HEK293 (cell line): ENCODE data around the gene TREM1.

Experiments used
- CTCF ChIA-PET: fragments of 350-600 bp; formaldehyde crosslinking; extraction: SDS; loops from one replicate; lab custom pipeline; 2021; ENCODE audit warnings: antibody characterized with exemption; lab: Yijun Ruan, JAX
- POLR2A ChIA-PET: fragments of 300-600 bp; formaldehyde crosslinking; extraction: SDS; loops from one replicate; lab custom pipeline; 2020; ENCODE audit warnings: antibody characterized with exemption, inconsistent platforms; lab: Yijun Ruan, JAX
- H3K27ac ChIP-seq: fragments of 200-500 bp; sonication (Bioruptor generic); 2 replicates; pipeline ENCODE4 v1.5.1; 2014; ENCODE audit warnings: low read depth, low read length, control low read depth, inconsistent platforms; ENCODE audit errors: extremely low read depth
- H3K36me3 ChIP-seq, 2 experiments: fragments of 200-500 bp in 1 of 2; sonication (Bioruptor generic) in 1 of 2; 1 replicate in 1 of 2; 2 replicates in 1 of 2; pipeline ENCODE4 v1.5.1; 2014 to 2017; ENCODE audit warnings: inconsistent platforms in 2 of 2, low read length in 2 of 2; ENCODE audit not compliant: control insufficient read depth in 2 of 2, insufficient read depth in 1 of 2
- H3K4me1 ChIP-seq: fragments of 200-500 bp; sonication (Bioruptor generic); 2 replicates; pipeline ENCODE4 v1.5.1; 2014; ENCODE audit warnings: mild to moderate bottlenecking, low read length, inconsistent platforms; ENCODE audit not compliant: control insufficient read depth, insufficient read depth
- H3K4me3 ChIP-seq: 2 replicates; pipeline ENCODE4 v1.5.1; 2011; ENCODE audit warnings: low read depth, mild to moderate bottlenecking, control low read depth, low read length, moderate library complexity
- H3K9me3 ChIP-seq: fragments of 200-500 bp; sonication (Bioruptor generic); 2 replicates; pipeline ENCODE4 v1.5.1; 2014; ENCODE audit warnings: low read depth, low read length, inconsistent platforms; ENCODE audit not compliant: control insufficient read depth, insufficient read depth
- GLI4 ChIP-seq: fragments of 450-650 bp; formaldehyde crosslinking; IDR thresholded peaks from 2 replicates; pipeline ENCODE4 v1.5.1; 2016; ENCODE audit warnings: missing biosample characterization, missing genetic modification characterization
- GLIS1 ChIP-seq: fragments of 450-650 bp; formaldehyde crosslinking; IDR thresholded peaks from 2 replicates; pipeline ENCODE4 v1.5.1; 2016; ENCODE audit warnings: missing biosample characterization, missing genetic modification characterization
- KLF1 ChIP-seq: fragments of 450-650 bp; formaldehyde crosslinking; IDR thresholded peaks from 2 replicates; pipeline ENCODE4 v1.5.1; 2016; ENCODE audit warnings: missing biosample characterization, missing genetic modification characterization
- RBAK ChIP-seq: fragments of 450-650 bp; formaldehyde crosslinking; IDR thresholded peaks from 2 replicates; pipeline ENCODE4 v1.5.1; 2016; ENCODE audit warnings: missing biosample characterization, missing genetic modification characterization
- REPIN1 ChIP-seq: fragments of 450-650 bp; formaldehyde crosslinking; IDR thresholded peaks from 2 replicates; pipeline ENCODE4 v1.5.1; 2017; ENCODE audit warnings: missing biosample characterization, missing genetic modification characterization, low read depth
- SCRT2 ChIP-seq: fragments of 450-650 bp; formaldehyde crosslinking; IDR thresholded peaks from 2 replicates; pipeline ENCODE4 v1.5.1; 2016; ENCODE audit warnings: missing biosample characterization, missing genetic modification characterization
- SETDB1 ChIP-seq: IDR thresholded peaks from one replicate; pipeline ENCODE4 v1.6.1; 2017; ENCODE audit warnings: mild to moderate bottlenecking, low read length, moderate library complexity, mixed read lengths; ENCODE audit not compliant: insufficient read length
- ZNF24 ChIP-seq: fragments of 450-650 bp; formaldehyde crosslinking; IDR thresholded peaks from 2 replicates; pipeline ENCODE4 v1.5.1; 2016; ENCODE audit warnings: missing biosample characterization, missing genetic modification characterization
- ZNF707 ChIP-seq: fragments of 450-650 bp; formaldehyde crosslinking; IDR thresholded peaks from 2 replicates; pipeline ENCODE4 v1.5.1; 2016; ENCODE audit warnings: missing biosample characterization, missing genetic modification characterization
- ZNF777 ChIP-seq: fragments of 450-650 bp; formaldehyde crosslinking; IDR thresholded peaks from 2 replicates; pipeline ENCODE4 v1.5.1; 2017; ENCODE audit warnings: missing biosample characterization, missing genetic modification characterization, borderline replicate concordance
- ZNF792 ChIP-seq: fragments of 450-650 bp; formaldehyde crosslinking; IDR thresholded peaks from 2 replicates; pipeline ENCODE4 v1.5.1; 2016; ENCODE audit warnings: missing biosample characterization, missing genetic modification characterization
- ZNF837 ChIP-seq: fragments of 450-650 bp; formaldehyde crosslinking; IDR thresholded peaks from 2 replicates; pipeline ENCODE4 v1.5.1; 2016; ENCODE audit warnings: missing biosample characterization, missing genetic modification characterization
- TF ChIP-seq, protein P1 (sequence below): fragments of 450-650 bp; formaldehyde crosslinking; conservative IDR thresholded peaks from 2 replicates; pipeline ENCODE4 v1.5.1; 2016; ENCODE audit warnings: low read depth, missing biosample characterization, missing genetic modification characterization
- TF ChIP-seq, protein P2 (sequence below): fragments of 450-650 bp; formaldehyde crosslinking; IDR thresholded peaks from 2 replicates; pipeline ENCODE4 v1.5.1; 2016; ENCODE audit warnings: missing biosample characterization, missing genetic modification characterization
- TF ChIP-seq, protein P3 (sequence below): fragments of 450-650 bp; formaldehyde crosslinking; IDR thresholded peaks from 2 replicates; pipeline ENCODE4 v1.5.1; 2016; ENCODE audit warnings: missing biosample characterization, missing genetic modification characterization

Gene TREM1

GRCh38 chr6:41268478-41268877 lies 18.0 kb downstream of the TREM1 start:
- no peaks in the 10 kb centered on the region for H3K9me3 ChIP-seq
- TF ChIP-seq RBAK (tag by site-specific recombination) (no peak), ZNF792 (tag by site-specific recombination) (no peak)
- TF ChIP-seq, all 188 proteins: peak for 0
- POLR2A ChIA-PET = no interaction called here
- Histone ChIP-seq H3K27ac (no peak overlapping the region), H3K4me3 (no peak overlapping the region), H3K36me3 (no peaks in the 10 kb centered on the region), H3K4me1 (no peaks in the 10 kb centered on the region)
- CTCF ChIA-PET = interaction anchor here (0.6 to 1.9 kb wide), 4 partner anchors 10 to 89 kb away, joined by 3 to 5 read pairs (median 3); no protein-coding TSS in a partner anchor

GRCh38 chr6:41266541-41266940 lies 19.9 kb downstream of the TREM1 start:
- Histone ChIP-seq H3K9me3 (no peaks in the 10 kb centered on the region), H3K36me3 (no peaks in the 10 kb centered on the region), H3K27ac (no peak overlapping the region), H3K4me3 (no peak overlapping the region), H3K4me1 (no peaks in the 10 kb centered on the region)
- TF ChIP-seq GLI4 (tag by site-specific recombination) = no peak
- no peak for TF ChIP-seq SCRT2 (tag by site-specific recombination)
- TF ChIP-seq, protein P1, sequence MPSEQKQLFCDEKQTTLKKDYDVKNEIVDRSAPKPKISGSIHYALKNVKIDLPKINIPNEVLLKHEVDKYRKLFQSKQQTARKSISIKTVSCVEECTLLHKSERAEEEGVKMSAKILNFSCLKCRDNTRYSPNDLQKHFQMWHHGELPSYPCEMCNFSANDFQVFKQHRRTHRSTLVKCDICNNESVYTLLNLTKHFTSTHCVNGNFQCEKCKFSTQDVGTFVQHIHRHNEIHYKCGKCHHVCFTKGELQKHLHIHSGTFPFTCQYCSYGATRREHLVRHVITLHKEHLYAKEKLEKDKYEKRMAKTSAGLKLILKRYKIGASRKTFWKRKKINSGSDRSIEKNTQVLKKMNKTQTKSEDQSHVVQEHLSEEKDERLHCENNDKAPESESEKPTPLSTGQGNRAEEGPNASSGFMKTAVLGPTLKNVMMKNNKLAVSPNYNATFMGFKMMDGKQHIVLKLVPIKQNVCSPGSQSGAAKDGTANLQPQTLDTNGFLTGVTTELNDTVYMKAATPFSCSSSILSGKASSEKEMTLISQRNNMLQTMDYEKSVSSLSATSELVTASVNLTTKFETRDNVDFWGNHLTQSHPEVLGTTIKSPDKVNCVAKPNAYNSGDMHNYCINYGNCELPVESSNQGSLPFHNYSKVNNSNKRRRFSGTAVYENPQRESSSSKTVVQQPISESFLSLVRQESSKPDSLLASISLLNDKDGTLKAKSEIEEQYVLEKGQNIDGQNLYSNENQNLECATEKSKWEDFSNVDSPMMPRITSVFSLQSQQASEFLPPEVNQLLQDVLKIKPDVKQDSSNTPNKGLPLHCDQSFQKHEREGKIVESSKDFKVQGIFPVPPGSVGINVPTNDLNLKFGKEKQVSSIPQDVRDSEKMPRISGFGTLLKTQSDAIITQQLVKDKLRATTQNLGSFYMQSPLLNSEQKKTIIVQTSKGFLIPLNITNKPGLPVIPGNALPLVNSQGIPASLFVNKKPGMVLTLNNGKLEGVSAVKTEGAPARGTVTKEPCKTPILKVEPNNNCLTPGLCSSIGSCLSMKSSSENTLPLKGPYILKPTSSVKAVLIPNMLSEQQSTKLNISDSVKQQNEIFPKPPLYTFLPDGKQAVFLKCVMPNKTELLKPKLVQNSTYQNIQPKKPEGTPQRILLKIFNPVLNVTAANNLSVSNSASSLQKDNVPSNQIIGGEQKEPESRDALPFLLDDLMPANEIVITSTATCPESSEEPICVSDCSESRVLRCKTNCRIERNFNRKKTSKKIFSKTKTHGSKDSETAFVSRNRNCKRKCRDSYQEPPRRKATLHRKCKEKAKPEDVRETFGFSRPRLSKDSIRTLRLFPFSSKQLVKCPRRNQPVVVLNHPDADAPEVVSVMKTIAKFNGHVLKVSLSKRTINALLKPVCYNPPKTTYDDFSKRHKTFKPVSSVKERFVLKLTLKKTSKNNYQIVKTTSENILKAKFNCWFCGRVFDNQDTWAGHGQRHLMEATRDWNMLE (tag by site-specific recombination) = no peak
- POLR2A ChIA-PET = no interaction called here
- CTCF ChIA-PET = interaction anchor here (1.1 to 1.9 kb wide), 2 partner anchors 12 to 40 kb away, joined by 3 to 5 read pairs; no protein-coding TSS in a partner anchor

DNA sequence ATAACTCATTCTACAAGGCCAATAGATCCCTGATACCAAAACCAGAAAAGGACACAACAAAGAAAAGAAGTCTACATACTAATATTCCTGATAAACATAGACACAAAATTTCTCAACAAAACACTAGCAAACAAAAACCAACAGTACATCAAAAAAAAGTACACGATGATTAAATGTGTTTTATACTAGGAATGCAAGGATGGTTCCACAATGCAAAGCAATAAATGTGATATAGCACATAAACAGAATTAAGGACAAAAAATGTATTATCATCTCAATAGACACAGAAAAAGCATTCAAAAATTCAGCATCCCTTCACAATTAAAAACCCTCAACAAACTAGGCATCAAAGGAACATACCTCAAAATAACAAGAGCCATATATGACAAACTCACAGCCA lies 23.2 kb downstream of the TREM1 start:
- peak; percentile 34 for TF ChIP-seq SETDB1
- TF ChIP-seq KLF1 = no peak
- Histone ChIP-seq H3K27ac (no peak overlapping the region), H3K36me3 (no peaks in the 10 kb centered on the region), H3K9me3 (no peaks in the 10 kb centered on the region; the same call in 1 of the 2 replicates), H3K4me3 (no peak overlapping the region), H3K4me1 (peaks cover under 1% of the 10 kb centered on the region; the same call in 1 of the 2 replicates)
- POLR2A ChIA-PET = no interaction called here
- CTCF ChIA-PET = no interaction called here

DNA sequence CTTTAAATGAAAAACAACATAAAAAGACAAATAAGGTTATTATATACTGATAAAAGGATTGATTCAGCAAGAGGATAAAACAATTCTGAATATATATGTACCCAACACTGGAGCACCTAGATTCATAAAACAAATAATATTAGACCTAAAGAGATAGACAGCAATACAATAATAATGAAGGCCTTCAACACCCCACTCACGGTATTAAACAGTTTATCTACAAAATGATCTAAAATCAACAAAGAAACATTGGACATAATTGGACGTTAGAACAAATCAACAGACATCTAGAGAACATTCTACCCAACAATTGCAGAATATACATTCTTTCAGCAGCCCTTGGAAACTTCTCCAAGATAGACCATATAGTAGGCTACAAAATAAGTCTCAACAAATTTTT lies 24.1 kb downstream of the TREM1 start:
- no peaks in the 10 kb centered on the region for H3K36me3 ChIP-seq
- TF ChIP-seq ZNF837 (tag by site-specific recombination) = no peak
- TF ChIP-seq ZNF707 (tag by site-specific recombination) = peak; percentile 88
- POLR2A ChIA-PET = interaction anchor here (0.6 kb wide), 1 partner anchor 271 kb away, joined by 3 read pairs; no protein-coding TSS in a partner anchor
- H3K27ac ChIP-seq = no peak overlapping the region
- CTCF ChIA-PET = no interaction called here
- H3K4me3 ChIP-seq = no peak overlapping the region
- peaks cover 8% of the 10 kb centered on the region for H3K4me1 ChIP-seq
- H3K9me3 ChIP-seq = no peaks in the 10 kb centered on the region; the same call in 1 of the 2 replicates

DNA sequence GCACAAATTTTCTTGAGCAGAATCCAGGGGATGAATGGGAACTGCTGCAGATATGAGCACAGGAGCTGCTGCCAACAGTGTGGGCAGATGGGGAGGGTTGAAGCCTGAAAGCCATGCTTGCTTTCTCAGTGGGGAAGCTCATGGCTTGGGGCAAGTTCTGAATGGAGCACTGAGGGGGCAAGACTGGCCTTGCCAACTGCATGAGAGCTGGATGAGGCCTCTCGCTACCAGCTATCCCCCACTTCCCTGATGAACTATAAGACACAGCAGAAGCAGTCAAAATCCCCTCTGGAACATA lies 28.3 kb downstream of the TREM1 start:
- Histone ChIP-seq H3K27ac (peak overlapping the region; percentile 80), H3K4me1 (peaks cover 24% of the 10 kb centered on the region), H3K36me3 (no peaks in the 10 kb centered on the region), H3K9me3 (no peaks in the 10 kb centered on the region; the same call in 1 of the 2 replicates), H3K4me3 (no peak overlapping the region)
- ChIA-PET POLR2A (no interaction called here), CTCF (interaction anchor here (0.6 to 1.8 kb wide), 4 partner anchors 14 to 218 kb away, joined by 3 to 6 read pairs (median 4); no protein-coding TSS in a partner anchor)
- TF ChIP-seq GLIS1 (tag by site-specific recombination) (peak; percentile 42; the same call in 1 of the 2 replicates), ZNF24 (tag by site-specific recombination) (no peak), REPIN1 (no peak), SETDB1 (peak; percentile 59), ZNF777 (tag by site-specific recombination) (no peak)
- TF ChIP-seq, protein P2, sequence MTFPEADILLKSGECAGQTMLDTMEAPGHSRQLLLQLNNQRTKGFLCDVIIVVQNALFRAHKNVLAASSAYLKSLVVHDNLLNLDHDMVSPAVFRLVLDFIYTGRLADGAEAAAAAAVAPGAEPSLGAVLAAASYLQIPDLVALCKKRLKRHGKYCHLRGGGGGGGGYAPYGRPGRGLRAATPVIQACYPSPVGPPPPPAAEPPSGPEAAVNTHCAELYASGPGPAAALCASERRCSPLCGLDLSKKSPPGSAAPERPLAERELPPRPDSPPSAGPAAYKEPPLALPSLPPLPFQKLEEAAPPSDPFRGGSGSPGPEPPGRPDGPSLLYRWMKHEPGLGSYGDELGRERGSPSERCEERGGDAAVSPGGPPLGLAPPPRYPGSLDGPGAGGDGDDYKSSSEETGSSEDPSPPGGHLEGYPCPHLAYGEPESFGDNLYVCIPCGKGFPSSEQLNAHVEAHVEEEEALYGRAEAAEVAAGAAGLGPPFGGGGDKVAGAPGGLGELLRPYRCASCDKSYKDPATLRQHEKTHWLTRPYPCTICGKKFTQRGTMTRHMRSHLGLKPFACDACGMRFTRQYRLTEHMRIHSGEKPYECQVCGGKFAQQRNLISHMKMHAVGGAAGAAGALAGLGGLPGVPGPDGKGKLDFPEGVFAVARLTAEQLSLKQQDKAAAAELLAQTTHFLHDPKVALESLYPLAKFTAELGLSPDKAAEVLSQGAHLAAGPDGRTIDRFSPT = no peak
- TF ChIP-seq, protein P3, sequence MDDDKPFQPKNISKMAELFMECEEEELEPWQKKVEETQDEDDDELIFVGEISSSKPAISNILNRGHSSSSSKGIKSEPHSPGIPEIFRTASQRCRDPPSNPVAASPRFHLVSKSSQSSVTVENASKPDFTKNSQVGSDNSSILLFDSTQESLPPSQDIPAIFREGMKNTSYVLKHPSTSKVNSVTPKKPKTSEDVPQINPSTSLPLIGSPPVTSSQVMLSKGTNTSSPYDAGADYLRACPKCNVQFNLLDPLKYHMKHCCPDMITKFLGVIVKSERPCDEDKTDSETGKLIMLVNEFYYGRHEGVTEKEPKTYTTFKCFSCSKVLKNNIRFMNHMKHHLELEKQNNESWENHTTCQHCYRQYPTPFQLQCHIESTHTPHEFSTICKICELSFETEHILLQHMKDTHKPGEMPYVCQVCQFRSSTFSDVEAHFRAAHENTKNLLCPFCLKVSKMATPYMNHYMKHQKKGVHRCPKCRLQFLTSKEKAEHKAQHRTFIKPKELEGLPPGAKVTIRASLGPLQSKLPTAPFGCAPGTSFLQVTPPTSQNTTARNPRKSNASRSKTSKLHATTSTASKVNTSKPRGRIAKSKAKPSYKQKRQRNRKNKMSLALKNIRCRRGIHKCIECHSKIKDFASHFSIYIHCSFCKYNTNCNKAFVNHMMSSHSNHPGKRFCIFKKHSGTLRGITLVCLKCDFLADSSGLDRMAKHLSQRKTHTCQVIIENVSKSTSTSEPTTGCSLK (tag by site-specific recombination) = no peak
